Forelimb muscle (tissue), 1 donor: ENCODE results near the gene NR1D2. TPM values are rescaled to one million over a fixed set of nuclear protein-coding genes. Genes with fewer than 3 reads are reported as not detected.

Experiments used
- DNase-seq: peaks from one replicate; pipeline ENCODE4 v3.0.0-alpha.2; 2013; ENCODE audit warnings: low read depth
- polyA plus RNA-seq: library from polyadenylated mRNA; unstranded; fragments of 120-200 nt; gene quantifications from one replicate; pipeline ENCODE4 v1.2.1, GENCODE V29; 2013; ENCODE audit not compliant: insufficient read length

Gene NR1D2
- polyA plus RNA-seq, 1 donor: 21.7 TPM

GRCh38 chr3:23964537-23965235, 19.6 kb downstream of the NR1D2 start:
- DNase-seq: no peak

- no peak for DNase-seq
These were observed 21.2 kb downstream of the NR1D2 start for GRCh38 chr3:23966328-23966727.

- no peak for DNase-seq
These were observed 23.5 kb downstream of the NR1D2 start for GRCh38 chr3:23968463-23969184.

GRCh38 chr3:23969393-23969792, 24.3 kb downstream of the NR1D2 start:
- DNase-seq: no peak

- DNase-seq: no peak
These were observed 26.6 kb downstream of the NR1D2 start for GRCh38 chr3:23971684-23972083.

GRCh38 chr3:23976555-23976954, 31.5 kb downstream of the NR1D2 start:
- DNase-seq: no peak

GRCh38 chr3:23979569-23979968, 34.5 kb downstream of the NR1D2 start:
- no peak for DNase-seq

GRCh38 chr3:23981136-23981535, 36.0 kb downstream of the NR1D2 start:
- no peak for DNase-seq

GRCh38 chr3:23981955-23982354, 36.9 kb downstream of the NR1D2 start:
- no peak for DNase-seq

- no peak for DNase-seq
These were observed 39.8 kb downstream of the NR1D2 start for GRCh38 chr3:23984934-23985333.

- DNase-seq: no peak
These were observed 40.9 kb downstream of the NR1D2 start for GRCh38 chr3:23985747-23986544.

GRCh38 chr3:23987356-23987755, 42.3 kb downstream of the NR1D2 start:
- no peak for DNase-seq

GRCh38 chr3:23991306-23991682, 46.2 kb downstream of the NR1D2 start:
- no peak for DNase-seq

- no peak for DNase-seq
These were observed 46.9 kb downstream of the NR1D2 start for GRCh38 chr3:23991683-23992628.

- no peak for DNase-seq
These were observed 48.6 kb downstream of the NR1D2 start for GRCh38 chr3:23993556-23994243.

GRCh38 chr3:23994244-23994569, 49.1 kb downstream of the NR1D2 start:
- DNase-seq: no peak

- DNase-seq: no peak
These were observed 50.1 kb downstream of the NR1D2 start for GRCh38 chr3:23995219-23995618.

- DNase-seq: no peak
These were observed 51.0 kb downstream of the NR1D2 start for GRCh38 chr3:23996095-23996524.

- no peak for DNase-seq
These were observed 54.0 kb downstream of the NR1D2 start for GRCh38 chr3:23999012-23999641.

GRCh38 chr3:24002129-24002528, 57.0 kb downstream of the NR1D2 start:
- no peak for DNase-seq
